Measurements from ENCODE around the gene PSD4. TPM values are rescaled to one million over a fixed set of nuclear protein-coding genes. Genes with fewer than 3 reads are reported as not detected.
"Not testable (repeated sequence)": the region's sequence is repeated elsewhere in the genome, so short reads cannot be mapped to it uniquely, and the experiment has no call there.

PSD4 gene
- total RNA-seq, 4 donors from 2014 or later = 48.2 to 193 (median 87.4) TPM

DNA sequence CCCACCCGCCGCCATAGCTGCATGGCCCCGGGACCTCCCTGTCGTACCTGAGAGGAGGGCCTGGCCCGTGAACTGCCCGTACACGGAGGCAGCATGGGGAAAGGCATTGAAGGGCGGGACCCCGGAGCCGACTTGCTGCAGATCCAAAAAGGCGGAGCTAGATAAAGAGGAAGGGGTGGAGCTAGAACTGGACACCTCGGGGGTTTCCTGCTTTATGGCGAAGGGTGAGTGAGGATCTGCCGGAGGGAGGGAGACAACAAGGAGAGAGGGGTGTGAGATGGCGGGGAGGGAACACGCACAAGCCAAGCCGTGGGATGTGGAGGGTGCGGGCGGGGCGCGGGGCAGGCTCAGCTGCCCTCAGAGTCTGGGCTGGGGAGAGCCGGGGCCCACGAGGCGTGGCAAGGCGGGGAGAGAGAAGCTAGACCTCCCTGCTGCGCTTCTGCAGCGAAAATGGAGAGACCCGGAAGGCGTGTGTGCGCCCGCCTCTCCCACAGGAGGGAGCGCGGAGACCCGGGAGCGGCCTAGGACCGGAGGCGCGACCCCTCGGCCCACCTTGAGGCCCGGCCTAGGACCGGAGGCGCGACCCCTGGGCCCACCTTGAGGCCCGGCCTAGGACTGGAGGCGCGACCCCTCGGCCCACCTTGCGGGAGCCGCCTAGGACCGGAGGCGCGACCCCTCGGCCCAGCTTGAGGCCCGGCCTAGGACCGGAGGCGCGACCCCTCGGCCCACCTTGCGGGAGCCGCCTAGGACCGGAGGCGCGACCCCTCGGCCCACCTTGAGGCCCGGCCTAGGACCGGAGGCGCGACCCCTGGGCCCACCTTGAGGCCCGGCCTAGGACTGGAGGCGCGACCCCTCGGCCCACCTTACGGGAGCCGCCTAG is 61.8 kb downstream of the PSD4 start:
- peak; percentile 45 for DNase-seq
- H3K36me3 ChIP-seq; intact Hi-C loops (cut with DNase I; ENCODE audit: low total_unique reads); H3K9me3 ChIP-seq; in situ Hi-C loops (cut with MboI; ENCODE audit: low pct_ligation_motif_present in 1 of 4, low pct_unique_long_range_greater_than_20kb in 1 of 4, low sequenced_read_pairs in 3 of 4); H3K27me3 ChIP-seq: not testable (repeated sequence)
- Histone ChIP-seq H3K27ac (peak overlapping the region; percentile 30 to 83 (median 78)), H3K4me1 (peaks cover 3 to 14% (median 9%) of the 10 kb centered on the region in 4 donors), H3K4me3 (peak overlapping the region in 3 of 4 donors; percentile 42 to 55 (median 55))
- TF ChIP-seq POLR2AphosphoS5 (IDR thresholded peaks at IDR 0.05) (peak; percentile 38 to 66 (median 62)), POLR2A (IDR thresholded peaks at IDR 0.05) (peak; percentile 76)
- 68 to 77% methylated on average over 6 to 42 of the region's 74 CpGs for WGBS, 2 donors (ENCODE audit: low coverage in 1 of 2)

DNA sequence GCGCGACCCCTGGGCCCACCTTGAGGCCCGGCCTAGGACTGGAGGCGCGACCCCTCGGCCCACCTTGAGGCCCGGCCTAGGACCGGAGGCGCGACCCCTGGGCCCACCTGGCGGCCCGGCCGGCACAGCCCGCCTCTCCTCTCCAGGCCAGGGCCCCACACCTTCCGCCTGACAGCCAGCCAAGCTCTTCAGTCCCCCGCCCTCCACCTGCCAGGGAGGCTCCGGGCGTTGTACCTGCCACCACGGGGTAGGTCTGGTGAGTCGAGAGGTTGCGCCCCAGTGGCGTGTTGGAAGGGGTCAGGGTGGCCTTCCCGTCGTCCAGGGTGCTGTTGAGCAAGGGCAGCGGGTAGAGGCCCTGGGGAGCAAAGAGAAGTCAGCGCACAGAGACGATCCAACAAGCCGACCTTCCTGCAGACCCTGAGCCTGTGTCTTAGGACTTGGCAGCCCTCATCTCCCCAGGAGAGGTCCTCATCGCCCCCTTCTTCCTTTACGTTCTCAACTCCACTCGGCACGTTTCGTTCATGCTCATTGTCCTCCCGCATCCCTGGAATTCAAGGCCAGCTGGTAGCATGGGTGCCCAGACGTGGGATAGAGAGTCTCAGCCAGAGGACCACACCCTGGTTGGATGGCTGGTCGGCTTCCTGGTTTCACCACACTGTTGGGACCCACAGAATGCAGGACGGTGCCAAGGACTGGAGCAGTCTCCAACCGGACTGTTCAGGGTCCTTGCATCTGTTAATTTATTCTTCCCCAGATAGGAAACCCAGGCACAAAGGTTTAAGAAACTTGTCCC is 62.8 kb downstream of the PSD4 start:
- H3K36me3 ChIP-seq = no peaks in the 10 kb centered on the region
- H3K9me3 ChIP-seq = no peaks in the 10 kb centered on the region
- peak overlapping the region in 3 of 4 donors; percentile 42 to 55 (median 55) for H3K4me3 ChIP-seq
- intact Hi-C loops (cut with DNase I; ENCODE audit: low total_unique reads) = no loop called here
- peak overlapping the region in 3 of 4 donors; percentile 73 to 83 (median 82) for H3K27ac ChIP-seq
- DNase-seq = no peak
- TF ChIP-seq, protein P1, sequence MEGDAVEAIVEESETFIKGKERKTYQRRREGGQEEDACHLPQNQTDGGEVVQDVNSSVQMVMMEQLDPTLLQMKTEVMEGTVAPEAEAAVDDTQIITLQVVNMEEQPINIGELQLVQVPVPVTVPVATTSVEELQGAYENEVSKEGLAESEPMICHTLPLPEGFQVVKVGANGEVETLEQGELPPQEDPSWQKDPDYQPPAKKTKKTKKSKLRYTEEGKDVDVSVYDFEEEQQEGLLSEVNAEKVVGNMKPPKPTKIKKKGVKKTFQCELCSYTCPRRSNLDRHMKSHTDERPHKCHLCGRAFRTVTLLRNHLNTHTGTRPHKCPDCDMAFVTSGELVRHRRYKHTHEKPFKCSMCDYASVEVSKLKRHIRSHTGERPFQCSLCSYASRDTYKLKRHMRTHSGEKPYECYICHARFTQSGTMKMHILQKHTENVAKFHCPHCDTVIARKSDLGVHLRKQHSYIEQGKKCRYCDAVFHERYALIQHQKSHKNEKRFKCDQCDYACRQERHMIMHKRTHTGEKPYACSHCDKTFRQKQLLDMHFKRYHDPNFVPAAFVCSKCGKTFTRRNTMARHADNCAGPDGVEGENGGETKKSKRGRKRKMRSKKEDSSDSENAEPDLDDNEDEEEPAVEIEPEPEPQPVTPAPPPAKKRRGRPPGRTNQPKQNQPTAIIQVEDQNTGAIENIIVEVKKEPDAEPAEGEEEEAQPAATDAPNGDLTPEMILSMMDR (IDR thresholded peaks at IDR 0.05) = no peak
- TF ChIP-seq EP300 (IDR thresholded peaks at IDR 0.05; ENCODE audit: low read depth) (no peak), POLR2A (IDR thresholded peaks at IDR 0.05) (no peak), POLR2AphosphoS5 (IDR thresholded peaks at IDR 0.05) (no peak)
- peaks cover 3 to 23% (median 16%) of the 10 kb centered on the region in 4 donors for H3K4me1 ChIP-seq
- 80% methylated on average over 31 of the region's 38 CpGs; no CpG with 5 or more reads in 1 of the 2 donors for WGBS, 2 donors (ENCODE audit: low coverage in 1 of 2)
- in situ Hi-C loops (cut with MboI; ENCODE audit: low pct_ligation_motif_present in 1 of 4, low pct_unique_long_range_greater_than_20kb in 1 of 4, low sequenced_read_pairs in 3 of 4) = no loop called here
- H3K27me3 ChIP-seq = no peaks in the 10 kb centered on the region

DNA sequence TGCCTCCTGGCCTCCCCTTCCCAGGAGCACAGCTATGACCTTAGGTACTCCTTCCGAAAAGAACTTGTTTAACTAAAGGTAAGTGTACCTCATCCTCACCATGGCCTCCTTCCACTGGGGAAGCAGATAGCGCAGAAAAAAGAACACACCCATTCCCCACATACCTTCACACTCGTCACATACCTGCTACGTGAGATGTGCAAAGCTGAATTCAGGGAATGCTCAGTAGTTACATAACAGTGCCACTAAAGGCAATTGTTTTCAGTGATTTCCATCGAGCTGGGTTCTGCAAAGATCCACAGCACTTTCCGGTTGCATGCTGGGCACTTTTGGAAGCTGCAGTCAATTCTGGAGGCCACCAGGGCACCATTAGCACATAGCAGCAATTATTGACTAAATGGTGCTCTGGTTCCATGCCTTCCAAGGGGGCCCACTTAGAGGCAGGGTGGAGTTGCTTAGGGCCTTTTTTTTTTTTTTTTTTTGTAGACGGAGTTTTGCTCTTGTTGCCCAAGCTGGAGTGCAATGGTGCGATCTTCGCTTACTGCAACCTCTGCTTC is 63.9 kb downstream of the PSD4 start:
- intact Hi-C loops (cut with DNase I; ENCODE audit: low total_unique reads) = no loop called here
- no peaks in the 10 kb centered on the region for H3K9me3 ChIP-seq
- in situ Hi-C loops (cut with MboI; ENCODE audit: low pct_ligation_motif_present in 1 of 4, low pct_unique_long_range_greater_than_20kb in 1 of 4, low sequenced_read_pairs in 3 of 4) = no loop called here
- H3K4me1 ChIP-seq = peaks cover 3 to 24% (median 16%) of the 10 kb centered on the region in 4 donors
- no peak overlapping the region for H3K27ac ChIP-seq
- WGBS, 2 donors (ENCODE audit: low coverage in 1 of 2) = 88 to 89% methylated on average over 6 to 9 of the region's 9 CpGs
- no peaks in the 10 kb centered on the region for H3K27me3 ChIP-seq
- no peak for TF ChIP-seq EP300 (IDR thresholded peaks at IDR 0.05; ENCODE audit: low read depth)
- TF ChIP-seq POLR2A (IDR thresholded peaks at IDR 0.05) = no peak
- TF ChIP-seq, protein P1 (IDR thresholded peaks at IDR 0.05) = no peak
- no peak for TF ChIP-seq POLR2AphosphoS5 (IDR thresholded peaks at IDR 0.05)
- no peak overlapping the region for H3K4me3 ChIP-seq
- DNase-seq = no peak
- no peaks in the 10 kb centered on the region for H3K36me3 ChIP-seq

DNA sequence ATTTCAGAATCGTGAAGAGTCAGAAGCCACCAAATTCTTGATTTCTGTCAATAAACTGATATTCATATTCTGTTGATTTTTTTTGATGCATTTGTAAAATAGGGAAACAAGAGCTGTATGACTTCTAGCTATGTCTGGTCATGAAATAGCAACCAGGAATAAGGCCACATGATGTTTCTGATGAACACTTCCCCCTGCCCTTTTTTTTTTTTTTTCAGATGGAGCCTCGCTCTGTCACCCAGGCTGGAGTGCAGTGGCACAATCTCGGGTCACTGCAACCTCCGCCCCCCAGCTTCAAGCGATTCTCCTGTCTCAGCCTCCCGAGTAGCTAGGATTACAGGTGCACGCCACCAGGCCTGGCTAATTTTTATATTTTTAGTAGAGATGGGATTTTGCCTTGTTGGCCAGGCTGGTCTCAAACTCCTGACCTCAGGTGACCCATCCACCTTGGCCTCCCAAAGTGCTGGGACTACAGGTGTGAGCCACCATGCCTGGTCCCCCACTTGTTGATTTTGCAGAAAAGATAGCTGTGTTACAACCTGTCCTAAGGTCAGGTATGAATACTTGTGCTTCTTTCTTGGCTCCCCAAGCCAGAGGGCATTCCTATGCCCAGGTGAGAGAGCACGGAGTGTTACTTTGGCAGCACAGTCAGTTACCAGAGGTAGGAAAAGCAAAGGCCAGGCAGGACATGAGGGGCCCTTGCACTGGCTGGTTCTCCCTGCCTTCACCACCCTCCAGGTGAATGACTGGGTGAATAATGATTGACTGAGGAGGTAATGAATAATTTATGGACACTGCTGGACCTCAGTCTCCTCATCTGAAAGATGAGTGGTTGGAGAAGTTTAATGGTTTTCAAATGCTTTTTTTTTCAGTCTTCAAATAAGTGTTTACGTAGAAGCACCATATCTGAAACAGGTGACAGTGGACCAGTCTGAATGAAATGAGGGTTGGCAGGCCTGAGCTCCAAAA is 65.4 kb downstream of the PSD4 start:
- Histone ChIP-seq H3K4me3 (no peak overlapping the region), H3K27me3 (no peaks in the 10 kb centered on the region), H3K9me3 (no peaks in the 10 kb centered on the region), H3K4me1 (peaks cover 3 to 24% (median 16%) of the 10 kb centered on the region in 4 donors), H3K36me3 (no peaks in the 10 kb centered on the region), H3K27ac (peak overlapping the region; percentile 17 to 49 (median 34))
- TF ChIP-seq, protein P1 (IDR thresholded peaks at IDR 0.05) = no peak
- TF ChIP-seq POLR2AphosphoS5 (IDR thresholded peaks at IDR 0.05) (no peak), EP300 (IDR thresholded peaks at IDR 0.05; ENCODE audit: low read depth) (no peak)
- in situ Hi-C loops (cut with MboI; ENCODE audit: low pct_ligation_motif_present in 1 of 4, low pct_unique_long_range_greater_than_20kb in 1 of 4, low sequenced_read_pairs in 3 of 4) = no loop called here
- intact Hi-C loops (cut with DNase I; ENCODE audit: low total_unique reads) = no loop called here
- WGBS, 2 donors (ENCODE audit: low coverage in 1 of 2) = 83 to 86% methylated on average over 3 to 9 of the region's 9 CpGs
- DNase-seq = no peak
